HL-60 (cell line): ENCODE data around the gene CARD14.

Source experiments
- GABPA ChIP-seq: IDR thresholded peaks from 2 replicates; pipeline ENCODE4 v1.6.1; 2012; ENCODE audit warnings: low read depth
- TF ChIP-seq, protein P1 (sequence below): IDR thresholded peaks from one replicate; pipeline ENCODE4 v1.5.1; 2011; ENCODE audit warnings: low read length, control low read depth, inconsistent platforms; ENCODE audit not compliant: insufficient read depth

DNA sequence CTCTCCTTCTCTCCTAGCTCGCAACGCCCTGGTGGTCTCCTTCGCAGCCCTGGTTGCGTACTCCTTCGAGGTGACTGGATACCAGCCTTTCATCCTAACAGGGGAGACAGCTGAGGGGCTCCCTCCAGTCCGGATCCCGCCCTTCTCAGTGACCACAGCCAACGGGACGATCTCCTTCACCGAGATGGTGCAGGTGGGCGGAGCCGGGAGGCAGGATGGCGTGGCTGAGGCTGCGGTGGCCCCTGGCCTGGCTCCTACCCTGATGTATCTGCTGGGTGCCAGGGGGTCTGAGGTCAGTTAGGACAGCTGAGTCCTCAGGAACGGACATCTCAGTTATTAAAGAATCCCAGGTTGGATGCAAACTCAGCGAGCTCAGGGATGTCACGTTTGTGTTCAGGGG, 67.1 kb downstream of the CARD14 start:
- TF ChIP-seq, protein P1, sequence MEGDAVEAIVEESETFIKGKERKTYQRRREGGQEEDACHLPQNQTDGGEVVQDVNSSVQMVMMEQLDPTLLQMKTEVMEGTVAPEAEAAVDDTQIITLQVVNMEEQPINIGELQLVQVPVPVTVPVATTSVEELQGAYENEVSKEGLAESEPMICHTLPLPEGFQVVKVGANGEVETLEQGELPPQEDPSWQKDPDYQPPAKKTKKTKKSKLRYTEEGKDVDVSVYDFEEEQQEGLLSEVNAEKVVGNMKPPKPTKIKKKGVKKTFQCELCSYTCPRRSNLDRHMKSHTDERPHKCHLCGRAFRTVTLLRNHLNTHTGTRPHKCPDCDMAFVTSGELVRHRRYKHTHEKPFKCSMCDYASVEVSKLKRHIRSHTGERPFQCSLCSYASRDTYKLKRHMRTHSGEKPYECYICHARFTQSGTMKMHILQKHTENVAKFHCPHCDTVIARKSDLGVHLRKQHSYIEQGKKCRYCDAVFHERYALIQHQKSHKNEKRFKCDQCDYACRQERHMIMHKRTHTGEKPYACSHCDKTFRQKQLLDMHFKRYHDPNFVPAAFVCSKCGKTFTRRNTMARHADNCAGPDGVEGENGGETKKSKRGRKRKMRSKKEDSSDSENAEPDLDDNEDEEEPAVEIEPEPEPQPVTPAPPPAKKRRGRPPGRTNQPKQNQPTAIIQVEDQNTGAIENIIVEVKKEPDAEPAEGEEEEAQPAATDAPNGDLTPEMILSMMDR, result no peak
- TF ChIP-seq GABPA, result no peak
